ENCODE results near the gene EYS. TPM values are rescaled to one million over a fixed set of nuclear protein-coding genes. Genes with fewer than 3 reads are reported as not detected.
"Not testable (repeated sequence)": the region's sequence is repeated elsewhere in the genome, so short reads cannot be mapped to it uniquely, and the experiment has no call there.

The EYS gene
- total RNA-seq, 1 experiment from 2014 or later, result 0.13 TPM

DNA sequence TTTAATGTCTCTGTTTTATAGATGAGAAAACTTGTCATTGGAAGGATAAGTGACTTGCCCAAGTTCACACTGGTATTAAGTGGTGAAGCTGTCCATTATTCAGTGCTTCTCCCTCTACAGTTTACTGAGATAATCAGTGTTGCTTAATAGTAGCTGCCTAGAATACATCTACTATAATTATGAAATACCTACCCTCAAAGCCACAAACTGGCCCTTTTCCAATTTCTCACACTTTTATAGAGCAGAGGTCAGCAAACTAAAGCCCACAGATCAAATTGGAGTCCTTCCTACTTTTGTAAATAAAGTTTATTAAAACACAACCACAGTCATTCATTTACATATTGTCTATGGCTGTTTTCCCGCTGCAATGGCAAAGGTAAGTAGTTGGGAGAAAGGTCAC lies 73.5 kb downstream of the EYS start:
- DNase-seq (ENCODE audit: low spot score), result no peak

DNA sequence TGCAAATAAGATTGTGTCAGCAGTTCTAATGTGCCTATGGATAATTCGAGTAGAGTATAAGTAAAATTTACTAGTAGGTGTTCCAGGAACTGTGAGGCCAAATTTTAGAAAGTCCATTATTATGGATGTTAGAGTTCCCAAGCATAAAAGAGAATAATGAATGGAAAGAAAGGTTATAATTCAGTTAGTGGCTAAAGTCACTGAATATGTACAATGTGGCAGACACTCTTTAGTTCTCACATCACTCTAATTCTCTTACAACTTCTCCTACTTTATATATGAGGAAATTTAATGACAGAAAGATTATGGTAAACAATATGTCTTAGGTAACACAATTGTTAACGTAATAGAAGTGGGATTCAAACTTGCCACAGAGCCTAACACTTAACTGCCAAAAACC lies 75.3 kb downstream of the EYS start:
- DNase-seq (ENCODE audit: low spot score), result no peak

DNA sequence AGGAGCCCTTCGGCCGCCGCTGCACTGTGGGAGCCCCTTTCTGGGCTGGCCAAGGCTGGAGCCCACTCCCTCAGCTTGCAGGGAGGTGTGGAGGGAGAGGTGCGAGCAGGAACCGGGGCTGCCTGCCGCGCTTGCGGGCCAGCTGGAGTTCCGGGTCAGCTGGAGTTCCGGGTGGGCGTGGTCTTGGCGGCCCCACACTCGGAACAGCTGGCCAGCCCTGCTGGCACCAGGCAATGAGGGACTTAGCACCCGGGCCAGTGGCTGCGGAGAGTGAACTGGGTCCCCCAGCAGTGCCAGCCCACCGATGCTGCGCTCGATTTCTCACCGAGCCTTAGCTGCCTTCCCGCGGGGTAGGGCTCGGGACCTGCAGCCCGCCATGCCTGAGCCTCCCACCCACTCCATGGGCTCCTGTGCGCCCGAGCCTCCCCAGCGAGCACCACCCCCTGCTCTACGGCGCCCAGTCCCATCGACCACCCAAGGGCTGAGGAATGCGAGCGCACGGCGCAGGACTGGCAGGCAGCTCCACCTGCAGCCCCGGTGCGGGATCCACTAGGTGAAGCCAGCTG lies 79.5 kb downstream of the EYS start:
- not testable (repeated sequence) for DNase-seq (ENCODE audit: low spot score)

DNA sequence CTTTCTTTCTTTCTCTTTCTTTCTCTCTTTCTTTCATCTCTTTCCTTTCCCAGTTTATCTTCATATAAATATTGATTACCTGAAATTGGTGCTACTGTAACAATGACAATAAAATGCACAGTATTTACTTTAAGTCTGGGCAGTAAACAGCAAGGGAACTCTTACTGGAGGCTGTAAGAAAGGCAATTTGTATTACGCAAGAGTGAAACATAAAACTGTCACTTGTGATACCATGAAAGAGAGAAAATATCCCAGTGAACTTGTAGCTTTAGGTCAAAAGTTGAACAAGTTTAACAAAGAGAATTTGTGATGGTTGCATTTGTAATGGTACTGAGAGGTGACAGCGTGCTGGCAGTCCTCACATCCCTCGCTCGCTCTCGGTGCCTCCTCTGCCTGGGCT lies 80.0 kb downstream of the EYS start:
- DNase-seq (ENCODE audit: low spot score), result no peak

DNA sequence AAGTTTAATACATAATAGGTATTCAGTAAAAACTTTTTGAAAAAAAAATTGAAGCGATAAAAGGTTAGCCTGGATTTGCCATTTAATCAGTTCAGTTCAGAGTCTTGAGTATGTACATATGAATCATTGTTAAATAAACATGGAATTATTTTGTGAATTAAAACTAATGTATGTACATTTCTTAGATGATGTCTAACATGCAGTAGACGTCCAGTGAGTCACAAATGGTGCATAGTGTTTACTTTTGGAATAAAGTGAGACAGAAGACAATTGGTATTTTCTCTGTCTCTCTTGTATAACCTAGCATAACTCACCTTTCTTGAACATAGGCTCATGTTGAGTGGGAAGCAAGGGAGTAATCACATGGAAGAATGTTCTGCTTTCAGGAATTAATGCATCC lies 83.5 kb downstream of the EYS start:
- DNase-seq (ENCODE audit: low spot score), result no peak

DNA sequence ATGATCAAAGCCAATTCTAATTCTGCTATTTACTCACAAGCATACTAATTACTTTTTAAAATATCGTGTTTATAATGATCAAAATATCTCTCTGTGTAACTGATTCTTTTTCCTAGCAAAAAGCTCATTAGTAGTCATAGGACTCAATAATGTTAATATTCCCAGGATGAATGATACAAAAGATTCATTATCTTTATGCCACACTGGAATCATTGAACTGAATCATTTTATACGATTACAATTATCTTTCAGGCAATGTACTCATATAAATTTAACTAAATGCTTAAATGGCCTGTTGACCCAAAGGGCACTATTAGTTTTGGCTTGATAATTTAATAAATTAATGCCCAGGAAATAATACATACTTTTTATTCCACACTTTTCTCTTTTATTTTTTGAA lies 96.3 kb downstream of the EYS start:
- no peak for DNase-seq (ENCODE audit: low spot score)

DNA sequence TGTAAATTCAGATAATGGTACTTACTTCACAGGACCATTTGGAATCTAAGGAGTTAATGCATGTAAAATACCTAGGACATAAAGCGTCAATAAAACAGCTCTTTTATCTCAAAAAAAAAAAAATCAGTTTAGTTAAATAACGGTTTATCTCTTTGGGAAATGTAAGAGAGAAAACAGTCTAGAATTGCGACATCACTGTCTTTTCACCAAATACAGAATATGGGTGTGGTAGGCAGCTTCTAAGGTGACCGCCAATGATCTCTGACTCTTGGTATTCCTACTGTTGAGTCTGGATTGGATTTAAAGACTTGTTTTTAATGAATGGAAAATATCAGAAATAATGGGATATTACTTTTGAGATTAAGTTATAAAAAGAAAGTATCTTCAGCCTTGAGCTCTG lies 111.5 kb downstream of the EYS start:
- DNase-seq (ENCODE audit: low spot score), result no peak

DNA sequence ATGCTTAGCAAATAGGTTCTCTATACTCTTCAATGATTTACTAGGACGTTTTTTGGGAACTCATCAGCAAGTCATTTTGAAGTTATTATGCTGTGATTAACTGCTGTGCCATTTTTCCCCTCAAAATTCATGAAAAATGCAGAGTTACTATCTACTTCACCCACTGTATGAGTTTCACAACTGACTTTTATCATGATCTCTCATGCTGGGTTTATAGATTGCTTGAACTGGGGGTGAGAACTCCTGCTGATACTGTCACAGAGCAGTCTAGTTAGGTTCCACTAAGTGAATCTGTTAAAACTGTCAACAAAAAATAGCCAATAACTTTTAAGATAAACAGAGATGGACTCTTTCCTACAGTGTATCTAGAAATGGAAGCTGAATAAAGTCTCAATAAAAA lies 136.7 kb downstream of the EYS start:
- DNase-seq (ENCODE audit: low spot score), result no peak

DNA sequence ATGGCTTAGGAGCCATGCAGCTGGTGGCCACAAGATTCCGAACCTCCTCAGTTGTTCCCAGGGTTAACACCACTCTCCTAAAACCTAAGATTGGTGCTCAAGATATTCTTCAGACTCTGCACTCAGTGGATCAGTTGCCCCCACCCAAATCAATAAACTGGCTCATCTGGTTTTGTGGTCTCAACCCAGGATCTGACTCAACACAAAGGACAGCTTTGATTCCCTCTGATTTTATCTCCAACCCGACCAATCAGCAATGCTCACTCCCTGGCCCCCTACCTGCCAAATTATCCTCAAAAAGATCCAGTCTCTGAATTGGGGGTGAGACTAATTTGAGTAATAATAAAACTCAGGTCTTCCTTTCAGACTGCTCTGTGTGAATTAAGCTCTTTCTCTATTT lies 137.5 kb downstream of the EYS start:
- peak; percentile 30 for DNase-seq (ENCODE audit: low spot score)

DNA sequence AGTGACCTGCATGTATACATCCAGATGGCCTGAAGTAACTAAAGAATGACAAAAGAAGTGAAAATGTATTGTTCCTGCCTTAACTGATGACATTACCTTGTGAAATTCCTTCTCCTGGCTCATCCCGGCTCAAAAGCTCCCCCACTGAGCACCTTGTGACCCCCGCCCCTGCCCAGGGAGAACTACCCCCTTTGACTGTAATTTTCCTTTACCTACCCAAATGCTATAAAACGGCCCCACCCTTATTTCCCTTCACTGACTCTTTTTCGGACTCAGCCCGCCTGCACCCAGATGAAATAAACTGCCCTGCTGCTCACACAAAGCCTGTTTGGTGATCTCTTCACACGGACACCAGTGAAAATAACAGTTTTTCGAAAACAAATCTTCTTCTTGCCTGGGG lies 138.0 kb downstream of the EYS start:
- not testable (repeated sequence) for DNase-seq (ENCODE audit: low spot score)

DNA sequence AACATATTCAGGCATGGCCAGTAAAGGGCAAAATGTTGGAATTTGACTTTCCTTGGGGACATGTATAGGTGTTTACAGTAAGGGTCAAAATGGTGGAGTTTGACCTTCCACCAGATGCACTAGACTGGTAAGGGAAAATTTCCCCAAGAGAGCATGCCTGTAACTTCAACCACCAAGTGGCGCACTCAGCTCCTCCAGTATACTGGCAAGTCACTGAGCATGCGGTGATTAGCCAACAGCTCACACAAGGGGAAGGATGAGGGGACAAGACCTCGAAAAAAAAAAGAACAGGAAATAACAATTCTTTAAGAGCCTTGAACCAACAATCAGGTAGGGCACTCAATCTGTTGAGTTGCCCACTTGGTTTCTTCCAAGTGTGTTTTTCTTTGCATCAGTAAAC lies 140.9 kb downstream of the EYS start:
- DNase-seq (ENCODE audit: low spot score), result no peak

DNA sequence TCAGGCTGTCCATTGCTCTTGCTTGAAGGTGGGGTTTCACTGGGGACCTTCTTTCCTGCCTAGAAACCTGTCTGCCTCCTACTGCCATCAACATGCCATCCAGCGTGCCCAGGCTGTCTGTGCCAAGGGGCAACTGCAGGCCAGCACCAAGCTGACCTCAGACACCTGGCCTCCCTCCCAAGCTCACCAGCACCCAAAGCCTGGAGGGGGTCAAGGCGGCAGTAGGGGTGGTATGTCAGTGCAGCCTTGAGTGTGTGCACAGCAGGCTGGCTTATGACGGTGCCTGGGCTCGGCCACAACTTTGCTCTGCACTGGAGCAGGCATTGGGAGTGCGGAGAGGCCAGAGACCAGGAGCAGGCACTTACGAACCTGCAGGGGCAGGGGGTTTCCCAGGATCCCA lies 149.0 kb downstream of the EYS start:
- no peak for DNase-seq (ENCODE audit: low spot score)

DNA sequence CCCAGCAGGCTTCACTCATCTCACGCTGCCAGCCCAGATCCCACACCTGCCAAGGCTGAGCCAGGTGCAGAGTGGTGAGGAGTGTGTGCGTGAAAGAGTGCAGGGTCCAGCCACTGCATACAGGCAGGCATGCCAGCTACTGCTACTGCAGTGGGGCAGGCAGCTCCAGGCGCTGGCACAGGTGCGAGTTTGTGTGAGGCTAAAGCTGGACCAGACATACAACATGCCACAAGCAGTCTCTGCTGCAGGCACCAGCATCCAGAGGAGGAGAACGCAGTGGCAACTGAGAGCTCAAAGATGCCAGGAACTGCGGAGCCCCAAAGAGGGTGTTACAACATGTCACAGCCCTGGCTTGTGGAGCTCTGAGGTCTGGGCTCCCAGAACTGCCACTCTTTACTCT lies 149.8 kb downstream of the EYS start:
- no peak for DNase-seq (ENCODE audit: low spot score)

DNA sequence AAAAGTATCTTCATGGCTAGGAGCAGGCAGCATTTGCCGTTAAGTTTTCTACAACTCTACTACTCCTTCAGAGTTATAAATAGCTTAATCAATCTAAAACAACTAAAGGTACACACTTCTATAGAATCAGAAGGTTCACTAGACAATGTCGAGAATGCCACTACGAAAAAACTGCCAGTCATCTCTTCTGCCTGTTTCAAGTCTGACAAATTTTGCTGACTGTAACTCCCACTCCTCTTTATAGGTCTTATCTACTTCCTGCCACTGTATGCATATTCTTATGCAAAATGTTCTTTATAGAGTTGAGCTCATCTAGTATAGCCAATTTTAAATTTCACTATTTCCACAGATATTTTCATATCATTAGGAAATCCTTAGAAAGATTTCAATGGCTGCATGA lies 160.1 kb downstream of the EYS start:
- no peak for DNase-seq (ENCODE audit: low spot score)

DNA sequence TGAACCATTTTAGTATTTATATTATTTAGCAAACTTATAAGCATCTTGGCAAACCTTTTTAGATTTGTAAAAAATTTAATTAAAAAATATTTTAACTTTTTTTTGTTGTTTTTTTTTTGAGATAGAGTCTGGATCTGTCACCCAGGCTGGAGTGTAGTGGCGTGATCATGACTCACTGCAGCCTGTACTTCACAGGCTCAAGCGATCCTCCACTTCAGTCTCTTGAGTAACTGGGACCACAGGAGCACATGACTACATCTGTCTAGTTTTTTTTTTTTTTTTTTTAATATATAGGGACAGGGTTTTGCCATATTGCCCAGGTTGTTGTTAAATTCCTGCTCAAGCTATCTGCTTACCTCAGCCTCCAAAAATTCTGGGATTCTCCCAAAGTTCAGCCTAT lies 161.1 kb downstream of the EYS start:
- no peak for DNase-seq (ENCODE audit: low spot score)

DNA sequence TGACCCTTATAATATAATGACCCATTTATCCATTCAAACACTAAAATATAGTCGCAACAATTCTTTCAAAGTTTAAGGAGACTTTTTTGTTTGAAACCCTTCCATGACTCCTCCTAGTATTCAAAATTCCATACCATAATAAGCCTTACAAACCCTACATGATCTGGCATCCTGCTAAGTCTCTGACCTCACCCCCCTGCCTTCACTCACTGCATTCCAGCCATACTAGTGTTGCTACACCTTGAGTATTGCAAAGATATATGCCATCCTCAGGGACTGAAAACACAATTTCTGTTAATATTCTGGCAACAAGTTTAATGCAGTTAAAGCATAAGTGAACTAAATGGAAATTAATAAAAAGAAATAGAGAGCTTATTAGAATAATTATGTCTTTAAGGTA lies 168.4 kb downstream of the EYS start:
- no peak for DNase-seq (ENCODE audit: low spot score)

DNA sequence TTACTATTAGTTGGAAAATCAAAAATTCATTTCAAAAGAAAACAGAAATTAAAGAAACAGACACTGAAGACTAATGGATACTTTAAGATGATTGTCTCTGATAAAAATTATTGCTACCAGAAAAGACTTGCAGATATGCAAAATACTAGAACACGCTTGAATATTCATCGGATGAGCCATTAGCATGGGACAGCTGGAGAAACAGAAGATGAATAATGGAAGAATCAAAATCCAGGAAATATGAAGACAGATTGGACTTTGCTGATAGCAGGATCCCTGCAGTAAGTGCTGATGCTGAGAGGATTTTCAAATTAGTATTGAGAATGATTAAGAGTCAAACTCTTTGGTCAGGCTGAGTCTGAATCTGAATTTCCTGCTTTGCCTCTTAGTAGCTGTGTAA lies 169.4 kb downstream of the EYS start:
- no peak for DNase-seq (ENCODE audit: low spot score)

DNA sequence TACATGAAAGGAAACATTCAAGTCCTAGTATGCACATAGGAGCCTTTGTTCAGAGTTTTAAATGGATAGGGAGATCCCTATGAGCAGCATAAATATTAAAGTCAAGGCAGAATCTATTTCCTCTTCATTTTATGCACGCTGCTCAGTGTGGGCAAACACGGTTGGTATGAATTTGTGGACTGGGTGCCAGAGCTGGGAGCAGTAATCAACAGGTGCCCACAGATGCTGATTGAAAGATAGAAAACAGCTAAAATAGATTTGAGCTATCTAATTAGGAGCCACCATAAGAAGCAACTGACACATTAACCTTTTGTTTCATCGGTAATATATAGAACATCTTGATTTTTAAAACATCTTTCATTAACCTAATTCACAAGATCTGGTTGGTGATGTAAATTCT lies 175.5 kb downstream of the EYS start:
- DNase-seq (ENCODE audit: low spot score), result no peak

DNA sequence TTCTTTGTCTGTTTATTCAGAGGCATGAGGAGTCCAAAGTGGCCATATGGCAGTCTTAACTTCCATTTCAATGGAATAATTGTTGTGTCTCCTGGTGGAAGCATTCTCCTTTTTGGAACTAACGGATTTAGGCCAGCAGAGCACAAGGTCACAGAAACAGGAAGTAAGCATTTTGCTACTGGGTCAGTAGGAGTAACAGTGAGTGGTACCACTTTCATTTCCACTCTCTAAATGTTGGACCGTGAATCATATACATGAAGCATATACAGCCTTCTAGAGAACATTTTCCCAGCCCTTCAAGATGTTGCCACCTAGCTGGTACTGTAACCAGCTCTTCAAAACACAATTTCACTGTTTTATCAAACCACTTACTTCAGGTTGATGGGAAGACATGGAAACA lies 182.8 kb downstream of the EYS start:
- DNase-seq (ENCODE audit: low spot score), result no peak

DNA sequence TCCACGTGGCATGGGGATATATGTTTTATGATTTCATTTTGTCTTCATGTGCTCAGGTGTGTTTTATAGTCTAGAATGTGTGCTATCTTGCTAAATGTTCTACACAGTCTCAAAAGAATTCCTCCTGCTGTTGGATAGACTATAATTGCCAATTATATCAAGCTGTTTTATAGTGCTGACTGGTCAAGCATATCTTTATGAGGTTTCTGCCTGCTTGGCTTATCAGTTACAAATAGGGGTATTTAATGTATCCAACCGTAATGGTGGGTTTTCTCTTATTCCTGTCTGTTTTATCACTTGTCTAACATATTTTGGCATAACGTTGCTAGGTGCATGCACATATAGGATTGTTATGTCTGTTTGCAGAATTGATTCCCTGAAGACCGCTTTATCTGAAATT lies 201.3 kb downstream of the EYS start:
- no peak for DNase-seq (ENCODE audit: low spot score)

DNA sequence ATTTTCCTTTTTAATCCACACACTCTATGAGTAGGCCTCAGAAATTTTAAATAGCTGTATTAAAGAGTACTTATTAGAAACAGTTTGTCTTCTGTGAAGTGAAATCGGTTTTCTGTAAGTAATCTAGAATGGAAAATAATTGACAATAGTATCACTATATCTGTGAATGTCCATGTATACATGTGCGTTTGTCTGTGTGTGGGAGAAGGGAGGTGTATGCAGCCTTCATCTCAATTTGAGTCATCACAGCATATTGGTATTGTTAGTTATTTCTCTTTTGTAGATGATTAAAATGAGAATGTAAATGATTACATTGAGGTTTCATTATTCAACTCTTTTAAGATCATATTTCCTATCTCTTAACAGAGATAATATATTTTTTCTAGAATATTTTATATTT lies 206.0 kb downstream of the EYS start:
- DNase-seq (ENCODE audit: low spot score), result no peak

DNA sequence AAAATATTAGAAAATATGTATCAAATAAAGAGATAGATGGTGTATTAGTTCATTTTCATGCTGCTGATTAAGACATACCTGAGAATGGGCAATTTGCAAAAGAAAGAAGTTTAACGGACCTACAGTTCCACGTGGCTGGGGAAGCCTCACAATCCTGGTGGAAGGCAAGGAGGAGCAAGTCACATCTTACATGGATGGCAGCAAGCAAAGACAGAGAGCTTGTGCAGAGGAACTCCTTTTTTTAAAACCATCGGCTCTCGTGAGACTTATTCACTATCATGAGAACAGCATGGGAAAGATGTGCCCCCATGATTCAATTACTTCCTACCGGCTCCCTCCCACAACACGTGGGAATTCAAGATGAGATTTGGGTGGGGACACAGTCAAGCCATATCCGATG lies 223.4 kb downstream of the EYS start:
- not testable (repeated sequence) for DNase-seq (ENCODE audit: low spot score)

DNA sequence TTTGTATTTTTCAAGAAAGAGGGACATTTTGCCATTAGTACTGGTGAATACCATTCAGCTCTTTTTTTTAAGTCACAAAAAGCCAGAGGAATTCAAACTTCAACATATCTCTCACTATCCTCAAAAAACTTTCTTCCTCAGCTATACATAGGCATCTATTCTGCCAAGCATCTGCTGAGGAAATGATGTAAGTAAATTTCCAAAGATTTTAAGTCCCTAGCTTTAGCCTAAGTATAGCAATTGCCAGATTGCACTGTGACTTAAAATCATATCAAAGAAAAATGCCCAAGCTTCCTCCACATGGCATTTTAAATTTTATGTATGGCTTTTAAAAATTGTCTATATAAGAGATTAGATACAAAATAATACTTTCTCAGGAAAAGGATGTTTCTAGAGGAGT lies 237.4 kb downstream of the EYS start:
- no peak for DNase-seq (ENCODE audit: low spot score)

DNA sequence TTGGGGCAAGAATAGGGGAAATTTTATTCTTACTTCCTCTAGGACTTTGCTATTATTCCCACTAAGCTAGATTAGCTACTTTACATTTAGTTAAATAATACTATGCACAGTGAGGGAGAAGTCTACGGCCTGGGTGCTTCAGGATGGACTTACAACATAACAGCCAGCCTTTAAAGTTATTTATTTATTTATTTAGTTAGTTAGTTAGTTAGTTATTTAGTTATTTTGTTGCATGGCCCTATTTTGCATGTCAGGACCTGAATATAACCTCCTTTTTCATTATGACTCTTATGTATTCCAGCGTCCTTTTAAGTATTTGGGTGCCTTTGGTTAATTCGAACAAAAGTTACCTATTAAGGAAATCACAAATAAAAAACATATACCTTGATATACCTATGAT lies 238.7 kb downstream of the EYS start:
- DNase-seq (ENCODE audit: low spot score), result no peak

DNA sequence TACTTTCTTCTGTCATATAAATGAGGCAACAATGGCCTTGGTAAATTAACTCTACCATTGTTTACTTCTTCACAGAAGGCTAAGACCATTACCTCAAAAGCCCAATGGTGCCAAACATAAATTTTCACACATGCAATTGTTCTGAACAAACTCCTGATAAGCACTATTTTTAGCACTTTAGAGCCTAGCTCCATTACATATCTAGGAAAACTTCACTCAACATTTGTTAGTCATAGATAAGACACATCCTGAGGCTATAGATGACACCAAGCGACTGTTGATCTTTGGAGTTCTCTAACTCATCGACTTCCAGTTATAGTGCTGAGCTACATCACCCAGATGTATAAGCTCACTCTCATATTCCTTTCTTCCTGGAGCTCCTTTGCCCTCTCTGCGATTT lies 245.9 kb downstream of the EYS start:
- no peak for DNase-seq (ENCODE audit: low spot score)

All from HT-29 (cell line).